DND-41 (cell line): ENCODE measurements around the gene ITGA11.

Source experiments
- ATAC-seq: fragments of 200-7000 bp; cut with Tn5 transposase; 3 replicates; pipeline ENCODE4 v1.9.1; 2021; ENCODE audit warnings: low read depth; ENCODE audit not compliant: insufficient read depth
- DNase-seq: peaks from one replicate; pipeline ENCODE4 v3.0.0-alpha.2; 2020
- H2AFZ ChIP-seq: 2 replicates; pipeline ENCODE4 v1.6.0; 2012; ENCODE audit warnings: low read depth, low read length
- H3K27ac ChIP-seq: 2 replicates; pipeline ENCODE4 v1.5.1; 2012; ENCODE audit warnings: low read length, inconsistent platforms
- H3K27me3 ChIP-seq: fragments of 200-600 bp; sonication (generic); 2 replicates; pipeline ENCODE4 v1.6.0; 2012; ENCODE audit warnings: low read length, mild to moderate bottlenecking, inconsistent platforms; ENCODE audit not compliant: insufficient read depth, poor library complexity
- H3K36me3 ChIP-seq: 2 replicates; pipeline ENCODE4 v1.5.1; 2012; ENCODE audit warnings: low read length, inconsistent platforms; ENCODE audit not compliant: insufficient read depth
- H3K4me1 ChIP-seq: 2 replicates; pipeline ENCODE4 v1.5.1; 2012; ENCODE audit warnings: mild to moderate bottlenecking, low read length; ENCODE audit not compliant: insufficient read depth
- H3K4me2 ChIP-seq: 2 replicates; pipeline ENCODE4 v1.6.0; 2012; ENCODE audit warnings: mild to moderate bottlenecking, moderate library complexity, low read length, inconsistent platforms; ENCODE audit not compliant: insufficient read depth
- H3K4me3 ChIP-seq, 2 experiments: fragments of 200-600 bp in 1 of 2; shearing (Covaris generic) in 1 of 2; 2 replicates each; pipeline ENCODE4 v1.5.1; 2012 to 2016; ENCODE audit warnings: inconsistent platforms in 2 of 2, low read length in 2 of 2, mild to moderate bottlenecking in 2 of 2, low read depth in 1 of 2, moderate library complexity in 1 of 2
- H3K79me2 ChIP-seq: 2 replicates; pipeline ENCODE4 v1.6.0; 2012; ENCODE audit warnings: low read length, inconsistent platforms; ENCODE audit not compliant: insufficient read depth
- H3K9ac ChIP-seq: 2 replicates; pipeline ENCODE4 v1.6.0; 2012; ENCODE audit warnings: low read depth, mild to moderate bottlenecking, inconsistent platforms, low read length, moderate library complexity
- H3K9me3 ChIP-seq: 2 replicates; pipeline ENCODE4 v1.5.1; 2012; ENCODE audit warnings: low read length, moderate library complexity, mild to moderate bottlenecking, inconsistent platforms; ENCODE audit not compliant: insufficient read depth, severe bottlenecking
- H4K20me1 ChIP-seq: 2 replicates; pipeline ENCODE4 v1.6.0; 2012; ENCODE audit warnings: low read length; ENCODE audit not compliant: insufficient read depth
- CTCF ChIP-seq: IDR thresholded peaks from 2 replicates; pipeline ENCODE4 v1.5.1; 2012; ENCODE audit warnings: borderline replicate concordance, low read length, moderate library complexity, mild to moderate bottlenecking; ENCODE audit not compliant: poor library complexity, severe bottlenecking; ENCODE audit errors: extremely low read depth
- EZH2 ChIP-seq: IDR thresholded peaks from 3 replicates; pipeline ENCODE4 v1.6.1; 2012; ENCODE audit warnings: borderline replicate concordance, low read depth, mild to moderate bottlenecking, moderate library complexity, low read length, inconsistent platforms; ENCODE audit not compliant: severe bottlenecking

ITGA11 gene

GRCh38 chr15:68290715-68291114, 141.2 kb downstream of the ITGA11 start:
- Histone ChIP-seq H3K4me3 (no peak overlapping the region), H3K36me3 (peaks cover 40% of the 10 kb centered on the region), H3K27me3 (no peaks in the 10 kb centered on the region), H3K27ac (no peak overlapping the region), H2AFZ (no peak overlapping the region), H4K20me1 (peaks cover 37% of the 10 kb centered on the region), H3K9ac (no peak overlapping the region), H3K79me2 (peaks cover 63% of the 10 kb centered on the region), H3K4me2 (no peak overlapping the region), H3K4me1 (no peaks in the 10 kb centered on the region), H3K9me3 (no peaks in the 10 kb centered on the region)
- DNase-seq (no peak), ATAC-seq (no peak)
- TF ChIP-seq EZH2 = no peak
- no peak for TF ChIP-seq CTCF

- no peak overlapping the region for H2AFZ ChIP-seq
- no peaks in the 10 kb centered on the region for H3K9me3 ChIP-seq
- no peaks in the 10 kb centered on the region for H3K4me1 ChIP-seq
- ATAC-seq (no peak), DNase-seq (no peak)
- H3K4me2 ChIP-seq = no peak overlapping the region
- peaks cover 43% of the 10 kb centered on the region for H3K36me3 ChIP-seq
- TF ChIP-seq EZH2 (no peak), CTCF (no peak)
- H4K20me1 ChIP-seq = peaks cover 39% of the 10 kb centered on the region
- H3K4me3 ChIP-seq = no peak overlapping the region
- no peak overlapping the region for H3K9ac ChIP-seq
- no peak overlapping the region for H3K27ac ChIP-seq
- H3K79me2 ChIP-seq = peaks cover 72% of the 10 kb centered on the region
- H3K27me3 ChIP-seq = no peaks in the 10 kb centered on the region
Measured at GRCh38 chr15:68289621-68290352, 142.2 kb downstream of the ITGA11 start.

DNA sequence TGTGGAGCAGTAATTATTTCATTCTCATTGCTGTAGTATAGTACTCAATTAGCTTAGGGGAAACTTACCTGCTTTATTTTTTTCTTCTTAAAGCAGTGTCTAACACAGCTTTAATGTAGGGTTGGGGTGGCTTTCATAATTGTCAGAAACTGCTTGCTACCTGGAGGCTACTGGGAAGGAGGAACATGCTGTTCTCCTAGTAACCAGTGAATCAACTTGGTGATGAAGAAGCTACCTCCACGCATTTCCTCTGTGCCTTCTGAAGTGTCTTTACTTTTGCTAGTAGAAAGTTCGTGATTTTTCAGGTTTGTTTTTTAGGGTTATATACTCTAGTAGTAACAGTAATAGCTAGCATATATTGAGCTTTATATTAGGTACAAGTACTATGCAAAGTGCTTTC, 142.9 kb downstream of the ITGA11 start:
- peaks cover 80% of the 10 kb centered on the region for H3K79me2 ChIP-seq
- no peak overlapping the region for H3K4me2 ChIP-seq
- H3K9ac ChIP-seq = no peak overlapping the region
- H3K9me3 ChIP-seq = no peaks in the 10 kb centered on the region
- no peaks in the 10 kb centered on the region for H3K4me1 ChIP-seq
- H4K20me1 ChIP-seq = peaks cover 43% of the 10 kb centered on the region
- peaks cover 48% of the 10 kb centered on the region for H3K36me3 ChIP-seq
- H3K27me3 ChIP-seq = no peaks in the 10 kb centered on the region
- H3K4me3 ChIP-seq = no peak overlapping the region
- TF ChIP-seq CTCF (no peak), EZH2 (no peak)
- no peak overlapping the region for H3K27ac ChIP-seq
- DNase-seq (no peak), ATAC-seq (no peak)
- no peak overlapping the region for H2AFZ ChIP-seq

DNA sequence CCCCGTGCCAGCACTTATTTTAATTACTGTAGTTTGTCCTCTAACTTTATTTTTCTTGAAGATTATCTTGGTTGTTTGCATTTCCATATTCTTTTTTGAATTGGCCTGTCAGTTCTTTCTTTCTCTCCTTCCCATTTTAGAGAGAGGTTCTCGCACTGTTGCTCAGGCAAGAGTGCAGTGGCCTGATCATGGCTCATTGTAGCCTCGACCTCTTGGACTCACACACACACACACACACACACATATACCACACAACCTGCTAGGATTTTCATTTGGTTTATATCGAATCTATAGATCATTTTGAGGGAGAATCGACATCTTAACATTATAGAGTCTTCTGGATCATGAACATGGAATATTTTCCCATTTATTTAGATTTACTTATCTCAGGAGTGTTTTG, 145.7 kb downstream of the ITGA11 start:
- H3K4me3 ChIP-seq = no peak overlapping the region
- no peak for ATAC-seq
- no peak overlapping the region for H3K9ac ChIP-seq
- H3K4me2 ChIP-seq = no peak overlapping the region
- no peak for DNase-seq
- H3K27me3 ChIP-seq = no peaks in the 10 kb centered on the region
- H3K36me3 ChIP-seq = peaks cover 39% of the 10 kb centered on the region
- no peak overlapping the region for H2AFZ ChIP-seq
- H4K20me1 ChIP-seq = peaks cover 51% of the 10 kb centered on the region
- H3K4me1 ChIP-seq = peaks cover 7% of the 10 kb centered on the region
- H3K27ac ChIP-seq = no peak overlapping the region
- no peaks in the 10 kb centered on the region for H3K9me3 ChIP-seq
- H3K79me2 ChIP-seq = peaks cover 99% of the 10 kb centered on the region
- TF ChIP-seq EZH2 (no peak), CTCF (no peak)
